CD4-positive, alpha-beta T cell treated with Interleukin-12 subunit alpha and Interleukin-12 subunit beta, for 1 hour (primary cell): ENCODE results near the gene KCNMB1.

Experiments used
- DNase-seq: peaks from one replicate; pipeline ENCODE4 v3.0.0-alpha.2; 2020

The KCNMB1 gene

DNA sequence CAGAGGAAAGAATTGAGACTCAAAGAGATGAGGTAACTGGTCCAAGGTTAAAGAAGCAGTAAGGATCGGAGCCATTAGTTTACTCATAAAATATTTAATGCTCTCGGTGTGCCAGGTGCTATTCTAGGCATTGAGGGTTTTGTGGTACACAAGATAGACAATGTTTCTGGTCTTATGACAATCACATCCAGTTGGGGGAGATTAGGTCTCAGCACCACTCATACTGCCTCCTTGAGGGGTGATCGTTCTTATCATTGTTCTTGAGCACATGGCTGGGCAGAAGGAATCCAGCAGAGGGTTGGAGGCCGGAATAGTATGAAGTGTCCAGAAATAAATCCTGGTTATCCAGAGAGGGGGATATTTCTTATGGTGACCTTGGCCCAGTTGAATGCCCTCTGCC lies 50.9 kb downstream of the KCNMB1 start:
- peak; percentile 11 for DNase-seq

DNA sequence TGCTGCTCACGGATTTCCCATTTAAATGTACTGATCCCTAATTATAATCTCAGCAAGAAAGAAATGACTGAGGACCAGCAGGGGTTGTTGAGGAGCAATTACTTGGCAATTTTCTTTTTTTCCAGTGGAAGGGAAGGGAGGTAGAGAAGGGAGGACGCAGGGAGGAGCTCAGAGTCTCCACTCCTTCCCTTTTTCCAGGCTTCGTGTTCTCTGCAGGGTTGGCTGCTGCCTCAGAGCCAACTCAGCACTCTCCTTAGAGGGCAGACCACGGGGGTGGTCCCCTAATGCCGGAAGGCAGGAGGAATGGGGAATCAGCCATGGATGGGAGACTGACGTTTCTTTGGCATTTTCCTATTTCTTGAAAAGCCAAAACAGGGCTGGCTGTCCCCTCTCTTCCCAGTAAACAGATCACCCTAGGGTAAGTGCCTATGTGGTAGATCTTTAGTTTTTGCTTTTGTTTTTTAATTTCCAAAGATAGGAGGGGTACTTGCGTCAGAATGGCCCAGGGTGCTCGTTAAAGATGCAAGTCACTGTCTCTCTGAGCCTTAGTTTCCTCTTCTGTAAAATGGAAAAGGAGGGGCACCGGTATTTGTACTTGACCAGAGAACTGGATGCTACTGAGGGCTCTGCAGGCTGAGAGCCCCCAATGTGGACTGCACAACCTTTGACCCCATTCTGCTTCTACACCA lies 52.0 kb downstream of the KCNMB1 start:
- DNase-seq = no peak

DNA sequence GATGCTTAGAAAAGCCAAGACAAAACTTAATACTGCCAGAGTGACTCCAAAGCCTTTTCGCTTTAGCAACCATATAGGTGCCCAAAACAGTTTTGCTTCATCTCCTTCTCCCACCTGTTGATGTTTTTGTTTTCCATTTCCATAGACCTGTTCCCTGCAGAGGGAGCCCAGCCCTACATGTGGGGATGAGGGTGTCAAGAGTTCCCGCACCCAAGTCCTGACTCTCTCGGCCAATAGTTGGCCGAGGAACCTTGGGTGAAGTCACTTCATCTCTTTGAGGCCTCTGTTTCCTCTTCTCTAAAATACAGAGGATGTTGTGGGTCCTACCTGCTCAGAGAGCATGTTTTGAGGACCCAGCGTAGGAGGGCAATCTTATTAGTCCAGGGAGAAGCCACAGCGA lies 53.1 kb downstream of the KCNMB1 start:
- peak; percentile 21 for DNase-seq

DNA sequence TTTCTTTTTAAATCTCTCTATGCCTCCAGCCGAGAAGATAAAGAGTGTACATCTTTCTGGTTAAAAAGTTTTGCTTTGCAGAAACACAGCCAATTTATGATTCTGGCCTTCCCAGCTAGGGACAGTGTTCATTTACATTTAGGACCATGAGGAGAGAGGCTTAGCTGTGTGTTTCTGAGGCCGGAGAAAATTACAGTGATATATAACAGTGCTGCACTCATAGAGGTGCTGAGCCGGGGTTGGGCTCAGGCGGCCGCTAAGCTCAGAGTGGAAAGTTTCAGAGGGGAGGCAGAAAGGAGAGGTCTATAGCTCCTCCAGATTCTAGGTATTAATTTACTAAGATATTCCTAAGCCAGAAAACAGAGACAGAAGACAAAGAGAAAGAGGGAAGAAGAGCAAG lies 54.5 kb downstream of the KCNMB1 start:
- DNase-seq = peak; percentile 23

DNA sequence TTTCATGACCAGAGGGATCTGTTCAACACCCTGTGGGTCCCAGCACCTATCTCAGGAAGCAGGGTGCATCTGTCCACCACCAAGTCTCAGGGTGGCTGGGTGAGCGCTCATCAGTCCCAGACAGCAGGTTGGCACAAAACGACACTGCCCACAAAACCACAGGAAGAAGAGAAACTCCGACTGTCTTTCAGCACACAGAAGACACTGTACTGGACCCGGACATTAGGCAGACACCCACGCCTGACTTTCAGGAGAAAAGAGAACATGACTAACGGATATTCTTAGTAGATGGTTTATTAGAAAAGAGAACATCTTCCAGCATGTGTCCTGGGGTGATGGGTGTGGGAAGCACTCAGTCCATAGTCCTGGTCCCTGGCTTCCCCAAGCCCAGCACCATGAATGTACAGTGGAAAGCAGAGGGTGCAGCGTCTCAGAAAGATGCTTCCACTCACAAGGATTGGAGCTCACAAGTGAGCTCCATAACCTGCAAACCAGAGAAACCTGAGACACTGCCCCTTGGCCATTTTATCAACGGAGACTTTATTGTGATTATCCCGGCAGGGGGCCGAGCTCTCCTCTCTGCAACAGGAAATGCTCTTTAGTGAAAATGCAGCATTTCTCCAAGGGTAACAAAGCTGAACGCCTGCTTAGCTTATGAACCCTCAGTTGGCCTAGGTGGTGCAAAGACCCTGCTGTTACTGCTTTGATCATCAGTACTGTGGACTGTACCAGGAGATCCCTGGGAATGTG lies 55.8 kb downstream of the KCNMB1 start:
- peak; percentile 80 for DNase-seq

DNA sequence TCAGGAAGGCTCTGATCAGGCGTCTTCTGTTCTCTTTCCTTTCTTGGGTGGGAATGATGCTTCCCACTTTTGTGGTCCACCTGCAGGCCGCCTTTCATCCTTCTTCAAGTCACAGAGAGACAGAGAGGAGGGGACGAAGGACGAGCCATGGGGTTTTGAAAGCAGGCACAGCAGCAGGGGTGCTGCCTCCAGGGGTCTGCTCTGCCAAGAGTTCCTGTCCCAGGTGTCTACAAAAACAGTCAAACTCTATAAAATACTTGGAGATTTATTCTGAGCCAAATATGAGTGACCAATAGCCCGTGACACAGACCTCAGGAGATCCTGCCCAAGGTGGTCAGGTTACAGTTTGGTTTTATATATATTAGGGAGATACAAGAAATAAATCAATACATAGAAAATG lies 57.1 kb downstream of the KCNMB1 start:
- no peak for DNase-seq

DNA sequence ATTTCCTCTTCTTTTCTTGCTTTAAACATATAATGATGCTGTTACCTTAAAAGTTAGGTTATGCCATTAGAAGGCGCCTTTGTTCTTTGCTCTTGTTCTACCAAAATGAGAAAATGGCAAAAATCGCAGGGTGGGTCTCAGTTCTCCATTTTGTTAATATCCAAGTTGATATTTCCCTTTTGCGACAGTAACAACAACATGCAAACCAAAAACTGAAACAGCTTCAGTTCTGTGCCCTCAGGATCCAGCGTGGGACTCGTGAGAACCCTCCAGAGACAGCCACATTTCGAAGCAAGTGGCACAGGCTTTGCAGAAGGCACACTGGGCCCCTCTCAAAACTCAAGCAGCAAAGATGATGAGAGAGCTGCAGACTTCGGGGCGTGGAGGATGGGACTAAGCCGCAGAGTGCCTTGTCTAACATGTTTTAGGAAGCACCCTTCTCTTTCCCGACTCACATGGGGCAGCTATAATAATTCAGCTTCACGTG lies 58.6 kb downstream of the KCNMB1 start:
- DNase-seq = no peak

DNA sequence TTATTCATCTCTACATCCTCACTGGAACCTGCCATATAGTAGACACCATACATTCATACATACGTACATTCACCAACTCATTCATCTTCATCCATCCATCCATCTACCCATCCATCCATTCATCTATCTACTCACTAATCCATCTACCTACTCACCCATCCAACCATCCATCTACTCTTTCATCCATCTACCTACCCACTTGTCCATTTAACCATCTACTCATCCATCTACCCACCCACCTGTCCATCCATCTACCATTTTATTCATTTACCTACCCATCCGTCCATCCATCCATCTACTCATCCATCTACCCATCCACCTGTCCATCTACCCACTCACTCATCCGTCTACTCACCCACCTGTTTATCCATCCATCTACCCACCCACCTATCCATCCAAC lies 59.6 kb downstream of the KCNMB1 start:
- no peak for DNase-seq

DNA sequence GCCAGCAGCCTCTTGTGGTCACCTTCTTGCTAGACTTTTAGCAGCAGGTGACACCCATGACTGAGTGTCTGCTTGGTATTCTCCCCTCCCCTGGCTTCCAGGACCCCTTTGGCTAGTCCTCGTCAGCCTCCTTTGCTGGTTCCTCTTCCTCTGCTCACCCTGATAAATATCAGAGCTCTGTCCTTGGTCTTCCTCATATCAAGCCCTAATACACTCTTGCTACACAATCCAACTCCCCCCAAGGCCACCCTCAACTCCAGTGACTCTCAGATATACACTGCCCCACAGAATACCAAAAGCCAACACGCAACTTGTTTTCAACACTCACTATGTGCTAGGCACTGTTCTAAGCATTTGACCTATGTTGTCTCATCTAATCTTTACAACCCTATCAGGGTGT lies 61.3 kb downstream of the KCNMB1 start:
- no peak for DNase-seq

DNA sequence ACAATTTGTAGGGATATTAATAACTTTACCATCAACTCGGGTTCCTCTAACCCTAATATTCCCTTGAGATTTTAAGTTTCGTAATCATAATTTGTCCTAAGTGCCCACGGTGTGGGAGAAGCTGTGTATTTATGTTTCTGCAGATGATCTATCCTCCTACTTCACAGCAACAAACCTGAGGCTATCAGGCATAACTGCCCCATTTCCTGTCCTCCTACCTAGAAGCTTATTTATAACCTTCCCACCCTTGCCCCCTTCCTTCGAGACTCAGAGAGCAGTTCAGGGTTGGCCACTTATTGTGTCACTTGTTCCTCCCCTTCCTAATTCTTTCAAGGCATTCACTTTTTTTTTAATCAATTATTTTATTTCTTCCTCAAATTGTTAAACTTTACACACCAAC lies 62.0 kb downstream of the KCNMB1 start:
- DNase-seq = no peak
